Measurements from ENCODE around the gene EPHB1. TPM values are rescaled to one million over a fixed set of nuclear protein-coding genes. Genes with fewer than 3 reads are reported as not detected.

Gene EPHB1
- total RNA-seq, 1 experiment from 2014 or later, result 0.86 TPM

- CTCF ChIA-PET, result no interaction called here
- H4K20me1 ChIP-seq (ENCODE audit: insufficient read depth), result no peaks in the 10 kb centered on the region
- H2AFZ ChIP-seq (ENCODE audit: low read depth, low read length, poor library complexity, severe bottlenecking), result no peak overlapping the region
- RAD21 ChIA-PET (ENCODE audit: low non-redundant PET in 1 of 2, low total read pairs in 2 of 2, uncharacterized antibody in 2 of 2, unreplicated experiment in 2 of 2), result no interaction called here
- POLR2A ChIA-PET, result no interaction called here
- peaks cover 40% of the 10 kb centered on the region; the same call in 1 of the 2 replicates for H3K27me3 ChIP-seq (ENCODE audit: insufficient read depth, low read length)
- ATAC-seq (no peak), DNase-seq (ENCODE audit: low read depth, low spot score) (no peak)
- H3K36me3 ChIP-seq (ENCODE audit: control insufficient read depth in 1 of 2, insufficient read depth in 2 of 2, low read length in 2 of 2), result no peaks in the 10 kb centered on the region
- H3K4me3 ChIP-seq (replicated peaks in 1 of 2; ENCODE audit: low read depth in 1 of 2, low read length in 2 of 2), result no peak overlapping the region
- no peaks in the 10 kb centered on the region for H3K79me2 ChIP-seq (ENCODE audit: insufficient read depth, low read length)
- no peak for TF ChIP-seq RAD21 (IDR thresholded peaks at IDR 0.05; ENCODE audit: low read depth)
- TF ChIP-seq FOSL1 (IDR thresholded peaks at IDR 0.05; ENCODE audit: low read depth), result no peak
- TF ChIP-seq CTCF (IDR thresholded peaks at IDR 0.05 in 2 of 3, conservative IDR thresholded peaks at IDR 0.05 in 1 of 3; ENCODE audit: borderline replicate concordance in 1 of 3, insufficient read depth in 1 of 3, low read depth in 2 of 3, low read length in 2 of 3), result no peak
- TF ChIP-seq YY1 (IDR thresholded peaks at IDR 0.05; ENCODE audit: extremely low read depth, insufficient replicate concordance, low read depth, low read length), result no peak
- TF ChIP-seq ZBTB33 (IDR thresholded peaks at IDR 0.05; ENCODE audit: extremely low read depth, insufficient replicate concordance, low read length), result no peak
- TF ChIP-seq ZNF274 (IDR thresholded peaks at IDR 0.05; ENCODE audit: low read depth, low read length), result no peak
- no peak for TF ChIP-seq EZH2 (IDR thresholded peaks at IDR 0.05)
- no peak for TF ChIP-seq EGR1 (IDR thresholded peaks at IDR 0.05; ENCODE audit: low read depth)
- TF ChIP-seq ATF3 (IDR thresholded peaks at IDR 0.05), result no peak
- no peak for TF ChIP-seq POLR2AphosphoS5 (IDR thresholded peaks at IDR 0.05; ENCODE audit: low read depth, low read length)
- no peak for TF ChIP-seq ELF1 (IDR thresholded peaks at IDR 0.05; ENCODE audit: borderline replicate concordance, low read depth)
- no peak overlapping the region for H3K4me2 ChIP-seq (ENCODE audit: low read length)
- intact Hi-C loops (cut with micrococcal nuclease), result no loop called here
- H3K9me2 ChIP-seq (ENCODE audit: insufficient read depth), result no peaks in the 10 kb centered on the region
- no peak overlapping the region for H3K27ac ChIP-seq (ENCODE audit: low read depth, low read length)
- H3K4me1 ChIP-seq (ENCODE audit: control insufficient read depth in 1 of 2, insufficient read depth in 2 of 2, low read length in 2 of 2), result no peaks in the 10 kb centered on the region
- H3K9ac ChIP-seq (ENCODE audit: low read length), result no peak overlapping the region
- BruUV-seq (replicated peaks), result no TSS peak
- no peaks in the 10 kb centered on the region for H3K9me3 ChIP-seq (ENCODE audit: control insufficient read depth in 1 of 2, insufficient read depth in 1 of 2, low read depth in 1 of 2, low read length in 2 of 2)
Measured at GRCh38 chr3:134974624-134975023, 179.6 kb downstream of the EPHB1 start.

All from HCT116 (cell line).